Central memory CD4-positive, alpha-beta T cell (primary cell): Measurements from ENCODE around the gene FCRL2.
"Not testable (repeated sequence)": the region's sequence is repeated elsewhere in the genome, so short reads cannot be mapped to it uniquely, and the experiment has no call there.

Experiments used
- DNase-seq: peaks from one replicate; pipeline ENCODE4 v3.0.0; 2022

Gene FCRL2

GRCh38 chr1:157751283-157751682 is 25.6 kb downstream of the FCRL2 start:
- no peak for DNase-seq

DNA sequence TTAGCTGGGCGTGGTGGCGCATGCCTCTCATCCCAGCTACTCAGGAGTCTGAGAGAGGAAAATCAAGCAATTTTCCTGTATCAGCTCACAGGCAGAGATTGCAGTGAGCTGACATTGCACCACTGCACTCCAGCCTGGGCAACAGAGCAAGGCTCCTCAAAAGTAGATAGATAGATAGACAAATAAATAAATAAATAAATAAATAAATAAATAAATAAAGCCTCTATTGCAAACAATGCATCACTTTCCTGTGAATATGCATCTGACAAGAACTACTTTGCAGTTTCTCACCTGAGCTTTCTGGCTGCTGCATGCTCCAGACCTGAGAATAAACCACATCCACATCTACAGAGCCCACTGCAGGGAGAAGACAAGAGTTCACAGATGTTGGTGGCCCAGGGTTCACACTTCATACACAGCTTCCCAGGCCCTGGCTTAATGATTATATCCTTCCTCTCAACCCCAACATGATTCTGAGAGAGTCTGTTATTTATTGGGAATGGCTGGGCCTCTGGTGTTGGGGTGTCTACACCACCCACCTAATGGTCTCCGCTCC is 28.6 kb downstream of the FCRL2 start:
- DNase-seq, result no peak

- no peak for DNase-seq
These were observed 37.6 kb downstream of the FCRL2 start for GRCh38 chr1:157739229-157739901.

- not testable (repeated sequence) for DNase-seq
These were observed 40.9 kb downstream of the FCRL2 start for GRCh38 chr1:157735991-157736390.

DNA sequence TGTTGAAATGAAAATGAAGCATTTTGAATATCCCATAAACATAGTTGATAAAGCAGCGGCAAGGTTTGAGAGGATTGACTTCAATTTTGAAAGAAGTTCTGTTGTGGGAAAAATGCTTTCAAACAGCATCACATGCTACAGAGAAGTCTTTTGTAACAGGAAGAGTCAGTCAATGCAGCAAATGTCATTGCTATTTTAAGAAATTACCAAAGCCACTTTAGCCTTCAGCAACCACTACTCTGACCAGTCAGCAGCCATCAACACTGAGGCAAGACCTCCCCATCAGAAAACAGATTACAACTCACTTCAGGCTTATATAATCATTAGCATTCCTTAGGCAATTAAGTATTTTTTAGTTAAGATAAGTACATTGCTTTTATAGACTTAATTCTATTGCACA is 42.6 kb downstream of the FCRL2 start:
- no peak for DNase-seq

GRCh38 chr1:157732755-157733154 is 44.2 kb downstream of the FCRL2 start:
- no peak for DNase-seq

- DNase-seq, result no peak
These were observed 51.7 kb downstream of the FCRL2 start for GRCh38 chr1:157725221-157725577.

DNA sequence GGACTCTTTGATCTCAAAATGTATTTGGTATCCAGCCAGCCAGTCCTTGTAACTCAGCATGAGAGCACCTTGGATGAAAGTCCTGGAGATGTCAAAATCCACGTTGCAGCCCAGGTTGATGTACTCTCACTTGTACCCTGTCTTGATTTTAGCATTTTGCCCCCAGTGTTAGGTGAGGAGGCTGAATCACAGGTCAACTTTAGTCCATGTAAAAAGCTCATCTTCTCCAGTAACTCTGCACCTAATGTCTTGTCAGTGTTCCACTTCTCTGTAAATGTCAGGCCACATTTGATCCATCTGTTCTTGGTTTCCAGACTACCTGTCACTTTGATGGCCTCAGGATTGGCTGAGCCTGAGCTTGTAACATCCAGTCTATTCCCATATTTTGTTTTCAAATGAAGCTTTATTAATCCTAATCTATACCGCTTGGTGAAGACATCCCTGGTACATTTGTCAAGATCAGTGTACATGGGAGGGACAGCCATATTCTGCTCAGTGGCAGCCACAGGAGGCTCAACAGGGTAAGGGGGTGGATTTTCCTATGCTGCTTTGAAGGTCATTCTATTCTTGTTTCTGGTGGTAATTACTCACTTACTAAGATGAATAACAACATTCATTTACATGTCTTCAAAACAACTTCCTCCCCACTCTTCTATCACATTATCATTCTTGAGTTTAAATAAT is 52.3 kb downstream of the FCRL2 start:
- DNase-seq, result no peak

DNA sequence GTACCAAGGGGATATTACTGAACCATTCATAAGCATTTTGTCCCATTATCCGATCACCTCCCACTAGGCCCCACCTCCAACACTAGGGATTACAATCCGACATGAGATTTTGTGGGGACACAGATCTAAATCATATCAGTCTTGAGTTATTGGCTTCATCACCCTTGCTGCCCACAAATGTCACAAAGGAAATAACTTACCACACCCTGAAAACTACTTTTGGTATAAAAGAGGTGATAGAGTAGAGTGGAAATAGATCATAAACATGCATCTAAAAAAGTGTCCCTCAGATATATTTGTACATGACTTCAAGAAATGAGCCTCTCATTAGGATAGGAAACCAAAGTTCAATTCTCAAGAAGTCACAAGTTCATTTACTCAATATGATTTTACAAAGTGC is 53.8 kb downstream of the FCRL2 start:
- no peak for DNase-seq

- no peak for DNase-seq
These were observed 54.9 kb downstream of the FCRL2 start for GRCh38 chr1:157721985-157722384.

GRCh38 chr1:157715736-157716135 is 61.2 kb downstream of the FCRL2 start:
- DNase-seq, result no peak

DNA sequence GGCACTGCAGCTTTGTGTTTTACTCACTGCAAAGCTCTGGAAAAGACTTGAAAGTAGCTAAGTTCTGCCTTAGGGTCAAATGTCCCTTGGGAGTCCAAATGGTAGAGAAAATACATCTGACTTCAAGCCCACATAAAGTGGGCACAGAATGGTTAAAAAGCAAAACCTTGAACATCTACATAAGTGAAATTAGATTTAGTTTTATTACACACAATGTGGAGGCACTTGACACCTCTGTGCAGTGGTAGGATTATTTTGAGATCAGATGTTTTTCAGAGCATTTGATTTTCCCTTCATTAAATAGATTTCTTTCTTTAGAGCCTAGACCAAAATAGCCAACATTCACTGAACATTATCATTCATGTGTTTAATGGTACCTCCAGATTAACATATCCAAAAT is 65.1 kb downstream of the FCRL2 start:
- no peak for DNase-seq

GRCh38 chr1:157704878-157705277 is 72.1 kb downstream of the FCRL2 start:
- DNase-seq, result no peak

DNA sequence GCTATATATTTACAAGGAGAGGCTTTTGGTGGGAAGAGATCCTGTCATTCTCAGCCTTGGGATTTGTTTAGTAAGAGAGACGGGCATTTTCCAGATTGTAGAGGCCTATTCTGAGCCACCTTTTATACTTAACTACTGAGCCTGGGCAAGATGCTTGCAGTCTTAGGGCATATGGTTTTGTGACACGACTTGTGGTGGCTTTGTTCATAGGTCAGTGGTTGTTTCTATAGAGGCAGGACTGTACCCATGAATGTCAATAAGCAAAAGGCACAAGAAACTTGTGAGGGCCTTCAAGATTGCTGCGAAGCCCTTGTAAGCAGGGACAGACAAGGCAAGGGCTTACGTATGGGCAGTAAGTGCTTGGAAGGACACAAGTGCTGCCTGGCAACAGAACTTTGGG is 73.0 kb downstream of the FCRL2 start:
- no peak for DNase-seq

- no peak for DNase-seq
These were observed 74.6 kb downstream of the FCRL2 start for GRCh38 chr1:157702308-157702825.

DNA sequence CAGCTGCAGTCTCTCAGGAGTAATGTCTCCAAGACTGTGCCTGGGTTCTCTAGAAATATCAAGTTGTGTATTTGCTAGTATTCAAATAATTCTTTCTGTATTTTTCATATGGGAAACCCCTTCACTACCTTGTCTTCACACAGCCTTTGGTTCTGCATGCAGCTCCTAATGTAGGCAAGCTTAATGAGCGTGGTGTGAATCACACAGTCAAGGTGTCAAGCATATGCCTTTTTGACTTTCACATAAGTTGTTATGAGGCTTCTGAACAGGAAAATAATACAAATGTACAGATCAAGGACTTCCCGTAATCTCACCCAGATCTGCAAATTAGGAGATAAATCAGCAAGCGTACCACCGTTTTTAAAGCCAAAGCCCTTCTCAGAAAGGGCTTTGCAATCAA is 76.2 kb downstream of the FCRL2 start, which contains the start of gene FCRL3:
Gene FCRL3, minus strand, starts transcription at position 38 of the 400 bp plus-strand sequence. CDS start 280 bp downstream, outside the sequence.
- no peak for DNase-seq

- DNase-seq, result no peak
These were observed 76.6 kb downstream of the FCRL2 start for GRCh38 chr1:157700305-157700704.

GRCh38 chr1:157697781-157698569 is 79.0 kb downstream of the FCRL2 start:
- no peak for DNase-seq

DNA sequence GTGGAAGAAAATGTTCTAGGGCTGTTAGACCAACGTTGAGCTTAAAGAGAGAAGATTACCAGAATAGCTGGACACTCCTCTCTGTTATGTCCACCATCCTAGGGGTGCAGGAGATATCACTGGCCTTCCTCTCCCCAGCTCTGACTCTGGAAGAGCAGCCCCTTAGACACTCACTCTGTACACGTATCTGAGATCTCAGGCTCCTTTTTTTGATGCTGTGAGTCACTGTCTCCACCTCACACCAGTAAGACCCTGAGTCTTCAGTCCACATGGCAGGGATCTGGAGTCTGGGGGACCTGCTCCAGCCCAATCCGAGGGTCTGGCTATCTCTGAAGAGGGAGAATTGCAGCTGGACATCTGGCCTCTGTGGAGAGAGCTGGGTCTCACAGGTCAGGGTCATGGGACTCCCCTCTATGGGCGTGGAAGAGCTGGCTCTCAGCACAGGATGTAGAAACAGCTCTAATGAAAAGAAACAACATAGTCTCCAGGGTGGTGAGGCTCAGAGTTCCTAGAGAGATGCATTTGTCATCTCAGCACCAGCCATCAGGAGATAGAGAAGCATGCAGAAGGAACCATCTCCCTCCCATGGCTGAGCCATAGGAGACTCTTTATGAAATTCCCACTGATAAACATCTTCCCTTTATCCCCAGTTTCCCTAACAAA is 79.8 kb downstream of the FCRL2 start:
- no peak for DNase-seq
